OCI-LY3 (cell line): ENCODE results near the gene OPCML.

Source experiments
- EZH2phosphoT487 ChIP-seq: fragments of 200-600 bp; shearing (Covaris generic); IDR thresholded peaks from 2 replicates; pipeline ENCODE4 v1.6.1; 2018; ENCODE audit warnings: antibody characterized with exemption, mixed run types, low read depth
- TF ChIP-seq, protein P1 (sequence below): fragments of 200-600, 300-600 bp; sonication (generic); IDR thresholded peaks from 2 replicates; pipeline ENCODE4 v1.5.1; 2014; ENCODE audit warnings: antibody characterized with exemption, low read length, low read depth

DNA sequence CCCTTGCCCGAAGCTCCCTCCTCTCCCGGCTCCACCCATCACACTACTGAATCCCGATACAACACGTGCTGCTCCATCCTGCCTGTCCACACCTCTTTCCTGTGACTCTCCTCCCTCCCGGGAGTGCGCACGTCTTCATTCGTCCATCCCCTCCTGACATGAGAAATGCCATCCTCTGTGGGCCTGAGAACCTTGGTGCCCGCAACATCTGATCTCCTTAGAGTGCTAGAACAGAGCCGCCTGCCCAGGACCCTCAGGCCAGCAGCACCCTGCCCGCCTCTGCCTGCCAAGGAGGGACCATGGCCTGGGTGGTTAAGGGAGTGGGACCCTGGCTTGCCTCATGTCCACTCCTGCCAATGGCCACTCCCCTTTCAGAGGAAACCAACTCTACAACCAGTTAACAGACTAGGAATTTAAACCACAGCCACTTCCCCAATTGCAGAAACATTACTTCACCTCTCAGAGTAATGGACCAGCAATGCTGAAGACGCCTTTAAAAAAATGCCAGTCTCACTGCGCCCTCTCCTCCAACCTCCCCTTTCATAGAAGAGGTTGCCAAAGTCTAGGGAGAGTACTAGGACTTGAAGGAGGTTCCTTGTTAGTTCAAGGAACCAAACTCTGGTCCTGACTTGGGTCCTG, 466.3 kb downstream of the OPCML start:
- TF ChIP-seq, protein P1, sequence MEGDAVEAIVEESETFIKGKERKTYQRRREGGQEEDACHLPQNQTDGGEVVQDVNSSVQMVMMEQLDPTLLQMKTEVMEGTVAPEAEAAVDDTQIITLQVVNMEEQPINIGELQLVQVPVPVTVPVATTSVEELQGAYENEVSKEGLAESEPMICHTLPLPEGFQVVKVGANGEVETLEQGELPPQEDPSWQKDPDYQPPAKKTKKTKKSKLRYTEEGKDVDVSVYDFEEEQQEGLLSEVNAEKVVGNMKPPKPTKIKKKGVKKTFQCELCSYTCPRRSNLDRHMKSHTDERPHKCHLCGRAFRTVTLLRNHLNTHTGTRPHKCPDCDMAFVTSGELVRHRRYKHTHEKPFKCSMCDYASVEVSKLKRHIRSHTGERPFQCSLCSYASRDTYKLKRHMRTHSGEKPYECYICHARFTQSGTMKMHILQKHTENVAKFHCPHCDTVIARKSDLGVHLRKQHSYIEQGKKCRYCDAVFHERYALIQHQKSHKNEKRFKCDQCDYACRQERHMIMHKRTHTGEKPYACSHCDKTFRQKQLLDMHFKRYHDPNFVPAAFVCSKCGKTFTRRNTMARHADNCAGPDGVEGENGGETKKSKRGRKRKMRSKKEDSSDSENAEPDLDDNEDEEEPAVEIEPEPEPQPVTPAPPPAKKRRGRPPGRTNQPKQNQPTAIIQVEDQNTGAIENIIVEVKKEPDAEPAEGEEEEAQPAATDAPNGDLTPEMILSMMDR = no peak
- no peak for TF ChIP-seq EZH2phosphoT487
